Cerebellar cortex (tissue), 1 donor: ENCODE results near the gene ABCC2.
A peak's percentile ranks its signal among the peaks of the same experiment; 100 is the strongest.
"Not testable (repeated sequence)": the region's sequence is repeated elsewhere in the genome, so short reads cannot be mapped to it uniquely, and the experiment has no call there.

Experiments
- DNase-seq: peaks from one replicate; pipeline ENCODE4 v3.0.0-alpha.2; 2015; ENCODE audit warnings: low spot score

The ABCC2 gene

DNA sequence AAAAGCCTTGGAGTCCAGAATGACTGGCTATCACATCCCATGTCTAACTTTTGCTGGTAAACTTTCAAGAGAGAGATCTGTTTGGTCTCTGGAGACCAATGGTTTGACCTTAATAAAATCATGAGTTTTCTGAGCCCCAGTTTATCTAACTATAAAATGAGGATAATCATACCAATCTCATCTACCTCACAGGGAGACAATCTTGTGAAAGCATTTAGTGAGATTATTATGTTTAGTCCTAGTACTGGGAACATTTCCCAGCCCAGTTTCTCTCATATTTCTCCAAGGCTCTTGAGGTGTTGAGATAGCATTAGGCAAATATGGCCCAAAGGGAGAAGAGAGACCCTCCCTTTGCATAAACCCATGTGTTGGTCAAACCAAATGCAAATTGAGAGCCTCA is 25.8 kb downstream of the ABCC2 start:
- DNase-seq, result no peak

GRCh38 chr10:99809481-99809880 is 27.0 kb downstream of the ABCC2 start:
- no peak for DNase-seq

DNA sequence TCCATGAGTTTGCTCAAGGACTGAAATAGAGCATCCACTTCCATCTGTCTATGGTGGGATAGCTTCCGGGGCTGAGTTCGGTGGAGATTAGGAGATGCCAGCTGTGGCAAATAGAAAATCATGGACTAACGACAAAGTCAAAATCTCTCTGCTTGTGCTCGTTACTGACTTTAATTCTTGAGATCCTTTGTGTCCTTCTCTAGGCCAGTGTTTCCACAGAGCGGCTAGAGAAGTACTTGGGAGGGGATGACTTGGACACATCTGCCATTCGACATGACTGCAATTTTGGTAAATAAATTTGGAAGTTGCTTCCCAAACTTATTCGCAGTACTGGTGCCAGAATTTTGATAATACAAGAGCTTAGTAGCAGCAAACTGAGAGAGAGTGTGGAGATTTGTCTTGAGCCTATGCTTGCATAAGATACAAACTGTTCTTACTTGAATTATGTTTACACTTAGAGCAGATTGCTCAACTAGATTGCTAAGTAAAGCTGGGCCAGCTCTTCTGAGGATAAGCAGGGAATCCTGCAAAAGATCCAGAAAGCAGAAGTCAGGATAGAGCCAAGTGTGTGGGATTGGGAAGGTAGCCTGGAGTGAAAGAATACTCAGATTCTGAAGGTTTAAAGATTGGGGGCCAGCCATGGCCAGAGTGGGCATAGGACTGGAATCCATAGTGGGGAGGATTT is 27.6 kb downstream of the ABCC2 start:
- DNase-seq, result no peak

DNA sequence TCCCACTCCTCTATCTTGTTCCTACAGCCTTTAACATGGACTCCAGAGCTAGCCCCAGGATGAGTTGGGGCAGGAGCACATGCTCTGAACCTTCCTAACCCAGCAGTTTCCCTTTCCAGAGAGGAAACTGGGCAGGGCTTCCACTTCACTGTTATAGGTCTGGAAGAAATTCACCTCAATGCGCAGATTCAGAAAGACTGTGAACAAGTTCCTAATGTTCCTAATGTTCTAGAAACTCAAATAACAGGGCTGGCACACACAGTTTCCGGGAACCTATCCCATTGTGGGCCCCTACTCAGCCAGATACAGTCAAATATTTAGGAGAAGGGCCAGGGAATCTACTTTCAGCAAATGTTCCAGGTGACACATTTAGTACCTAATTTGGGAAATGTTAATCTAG is 29.7 kb downstream of the ABCC2 start:
- DNase-seq, result no peak

DNA sequence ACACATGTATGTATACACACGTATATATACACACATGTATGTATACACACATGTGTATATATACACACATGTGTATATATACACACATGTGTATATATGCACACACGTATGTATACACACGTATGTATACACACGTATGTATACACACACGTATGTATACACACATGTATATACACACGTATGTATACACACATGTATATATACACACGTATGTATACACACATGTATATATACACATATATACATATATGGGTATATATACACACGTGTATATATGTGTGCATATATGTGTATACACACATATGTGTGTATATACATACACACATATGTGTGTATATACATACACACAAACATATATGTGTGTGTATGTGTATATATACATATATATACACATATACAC is 31.7 kb downstream of the ABCC2 start:
- no peak for DNase-seq

DNA sequence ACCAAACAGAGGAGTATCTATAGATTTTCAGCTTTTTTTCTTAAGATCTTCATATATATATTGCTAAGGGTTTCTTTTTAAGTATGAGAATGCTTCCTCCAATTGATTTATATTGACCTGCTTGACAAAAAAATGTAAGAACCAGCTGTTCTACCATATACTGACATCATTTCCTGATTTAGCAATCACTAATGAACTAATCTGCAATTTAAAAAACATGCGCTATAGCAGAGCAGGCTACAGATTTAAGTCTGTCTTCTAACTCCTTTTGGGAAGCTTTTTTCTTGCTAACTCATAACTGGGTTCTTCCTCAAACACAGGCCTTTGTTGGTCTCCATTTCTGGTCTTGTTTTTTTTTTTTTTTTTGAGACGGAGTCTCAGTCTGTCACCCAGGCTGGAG is 33.2 kb downstream of the ABCC2 start:
- DNase-seq, result no peak

DNA sequence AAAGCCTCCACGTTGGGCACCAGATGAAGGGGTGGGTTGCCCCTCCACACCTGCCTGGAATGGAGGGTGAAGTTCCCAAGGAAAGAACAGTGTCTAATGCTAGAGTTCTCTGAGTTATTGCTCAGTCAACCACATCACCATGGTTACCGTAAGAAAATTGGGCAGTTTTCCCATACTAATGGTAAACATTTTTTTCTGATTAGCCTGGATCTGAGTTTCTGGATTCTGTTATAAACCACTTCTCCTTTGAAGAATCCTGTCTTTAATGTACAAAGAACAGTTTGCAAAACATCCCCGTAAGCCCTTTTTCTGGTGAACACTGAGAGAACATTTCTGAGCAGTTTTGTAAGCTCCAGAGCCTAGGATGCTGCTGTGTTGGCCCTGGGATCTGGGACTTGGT is 45.5 kb downstream of the ABCC2 start:
- no peak for DNase-seq

DNA sequence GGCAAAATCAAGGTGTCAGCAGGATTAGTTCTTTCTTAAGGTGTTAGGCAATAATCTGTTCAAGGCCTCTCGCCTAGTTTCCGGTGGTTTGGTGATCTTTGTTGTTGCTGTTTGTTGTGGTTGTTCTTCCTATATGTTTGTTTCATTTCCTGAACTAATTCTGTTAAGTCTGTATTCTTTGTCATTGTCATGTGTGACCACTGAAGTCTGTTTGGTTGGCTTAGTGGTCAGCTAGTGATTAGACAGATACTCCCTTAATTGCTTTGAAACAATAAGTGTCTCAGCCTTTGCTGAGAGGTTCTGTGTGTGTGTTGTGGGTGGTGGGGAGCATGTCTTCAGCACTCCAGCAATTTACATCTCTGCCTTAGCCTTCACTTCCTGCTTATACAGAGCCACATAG is 46.0 kb downstream of the ABCC2 start:
- no peak for DNase-seq

- no peak for DNase-seq
Measured at GRCh38 chr10:99832439-99832838, 50.0 kb downstream of the ABCC2 start.

GRCh38 chr10:99834410-99834809 is 52.0 kb downstream of the ABCC2 start:
- no peak for DNase-seq

- DNase-seq, result no peak
Measured at GRCh38 chr10:99835947-99836346, 53.5 kb downstream of the ABCC2 start.

DNA sequence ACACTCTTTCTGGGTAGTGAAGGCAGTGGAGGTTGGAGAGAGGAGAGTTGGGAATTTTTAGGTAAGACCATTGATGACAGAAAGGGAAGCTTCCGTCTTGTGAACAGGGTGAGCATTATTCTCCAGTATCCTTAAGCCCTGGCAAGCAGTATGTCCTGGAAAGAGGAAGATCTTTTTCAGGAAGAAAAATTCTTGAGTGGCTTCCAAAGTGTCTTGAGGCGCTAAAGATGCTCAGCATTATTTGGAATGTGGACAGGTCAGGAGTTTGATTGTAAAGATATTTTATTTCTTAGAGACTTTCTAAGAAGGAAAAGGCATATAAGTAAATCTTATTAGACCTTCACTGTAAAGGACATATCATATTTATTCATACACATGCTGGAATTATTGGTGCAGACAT is 54.3 kb downstream of the ABCC2 start:
- DNase-seq, result no peak

GRCh38 chr10:99840859-99841258 is 58.4 kb downstream of the ABCC2 start:
- DNase-seq, result not testable (repeated sequence)

DNA sequence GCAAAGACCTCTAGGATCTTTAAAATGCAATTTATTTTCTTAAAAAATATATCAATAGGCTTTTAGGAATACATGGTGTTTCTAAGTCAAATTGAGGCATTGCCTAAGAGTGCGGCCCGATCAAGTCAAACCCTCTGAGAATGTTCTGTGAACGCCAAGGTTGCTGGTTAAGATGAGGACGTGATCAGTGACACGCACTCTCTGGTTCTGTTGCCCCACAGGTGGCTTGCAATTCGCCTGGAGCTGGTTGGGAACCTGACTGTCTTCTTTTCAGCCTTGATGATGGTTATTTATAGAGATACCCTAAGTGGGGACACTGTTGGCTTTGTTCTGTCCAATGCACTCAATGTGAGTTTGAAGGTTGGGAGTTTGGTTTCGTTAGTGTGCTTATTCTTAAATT is 59.3 kb downstream of the ABCC2 start:
- no peak for DNase-seq

GRCh38 chr10:99843310-99843709 is 60.9 kb downstream of the ABCC2 start:
- DNase-seq, result no peak

GRCh38 chr10:99844433-99844955 is 62.1 kb downstream of the ABCC2 start:
- no peak for DNase-seq

- DNase-seq, result peak; percentile 92
Measured at GRCh38 chr10:99845837-99846382, 63.5 kb downstream of the ABCC2 start.

DNA sequence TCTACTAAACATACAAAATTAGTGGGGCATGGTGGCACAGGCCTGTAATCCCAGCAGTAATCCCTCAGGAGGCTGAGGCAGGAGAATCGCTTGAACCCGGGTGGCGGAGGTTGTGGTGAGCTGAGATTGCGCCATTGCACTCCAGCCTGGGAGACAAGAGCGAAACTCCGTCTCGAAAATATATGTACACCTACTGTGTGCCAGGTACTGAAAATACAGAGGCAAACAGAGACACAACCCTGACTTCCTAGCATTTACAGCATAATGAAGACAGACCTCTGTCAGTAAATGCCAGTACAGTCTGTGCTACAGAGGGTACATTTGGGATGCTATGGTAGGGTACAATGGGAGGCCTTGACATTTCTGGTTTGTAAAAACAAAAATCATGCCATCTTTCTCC is 66.6 kb downstream of the ABCC2 start:
- DNase-seq, result no peak

DNA sequence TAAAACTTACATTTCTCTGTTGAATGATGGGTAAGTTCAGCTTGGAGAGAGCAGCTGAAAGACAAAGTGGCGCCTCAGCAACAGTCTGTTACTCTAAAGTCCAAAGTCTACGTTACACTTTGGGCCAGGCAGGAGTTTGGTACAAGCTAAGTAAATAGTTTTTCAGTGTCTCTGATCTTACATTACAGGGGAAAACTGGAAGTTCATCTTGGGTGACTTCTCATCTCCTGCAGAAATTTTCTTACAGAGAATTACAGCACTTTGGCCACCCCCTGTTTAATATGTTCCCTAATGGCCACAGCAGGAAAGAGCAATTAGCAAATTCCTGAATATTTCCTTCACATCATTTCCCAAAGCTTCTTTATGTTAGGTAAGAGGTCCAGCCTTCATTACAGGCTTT is 67.1 kb downstream of the ABCC2 start:
- peak; percentile 51 for DNase-seq

GRCh38 chr10:99850021-99850766 is 67.8 kb downstream of the ABCC2 start:
- DNase-seq, result peak; percentile 46

DNA sequence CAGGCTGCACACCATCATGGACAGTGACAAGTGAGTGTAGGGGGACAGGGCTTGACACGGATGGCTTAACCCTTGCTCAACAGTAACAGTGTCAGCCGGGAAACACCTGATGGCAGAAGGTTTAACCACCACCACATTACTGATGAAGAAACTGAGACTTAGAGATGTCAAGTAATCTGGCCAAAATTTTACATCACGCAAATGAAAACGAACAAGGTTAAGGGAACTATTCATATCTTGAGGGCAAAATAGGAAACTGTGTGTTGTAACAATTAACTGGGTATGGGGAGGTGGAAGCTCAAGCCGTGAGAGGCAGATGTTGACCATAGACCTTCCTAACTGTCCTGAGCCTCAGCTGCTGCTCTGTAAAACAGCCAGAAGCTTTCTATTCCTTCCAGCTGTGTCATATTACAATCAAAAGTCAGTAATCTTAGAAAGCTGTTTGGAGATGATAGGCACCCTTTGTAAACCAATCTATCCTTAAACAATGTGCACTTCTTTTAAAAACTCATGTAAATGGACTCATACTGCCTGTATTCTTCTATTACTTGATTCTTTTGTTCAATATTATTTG is 68.4 kb downstream of the ABCC2 start:
- no peak for DNase-seq

- DNase-seq, result no peak
Measured at GRCh38 chr10:99851825-99852224, 69.4 kb downstream of the ABCC2 start.
